ENCODE results near the gene GALNT6.
"Not testable (repeated sequence)": the region's sequence is repeated elsewhere in the genome, so short reads cannot be mapped to it uniquely, and the experiment has no call there.

Gene GALNT6

GRCh38 chr12:51357374-51358047 lies 33.7 kb downstream of the GALNT6 start:
- DNase-seq (ENCODE audit: low read depth), result no peak

GRCh38 chr12:51351913-51352532 lies 39.2 kb downstream of the GALNT6 start:
- DNase-seq (ENCODE audit: low read depth), result peak; percentile 45

GRCh38 chr12:51349026-51349425 lies 42.2 kb downstream of the GALNT6 start:
- no peak for DNase-seq (ENCODE audit: low read depth)

DNA sequence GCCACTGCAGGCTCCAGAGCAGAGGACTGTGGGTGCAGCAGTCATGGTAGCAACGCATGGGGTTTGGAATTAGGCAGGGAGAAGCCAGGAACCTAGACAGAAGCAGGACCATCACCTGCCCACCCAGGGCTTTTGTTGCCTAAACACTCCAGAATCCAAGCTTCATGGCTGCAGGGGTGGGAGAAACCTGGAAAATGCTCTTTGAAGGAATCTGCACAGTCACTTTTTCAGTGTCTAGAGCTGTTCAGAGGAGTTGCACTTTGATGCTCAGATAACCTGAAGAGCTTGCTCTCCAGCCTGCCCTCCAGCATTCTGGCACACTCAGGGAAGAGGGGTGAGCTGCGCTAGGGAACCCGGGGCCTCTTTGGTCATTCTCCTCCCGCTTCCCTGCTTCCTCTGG lies 43.1 kb downstream of the GALNT6 start:
- no peak for DNase-seq (ENCODE audit: low read depth)

DNA sequence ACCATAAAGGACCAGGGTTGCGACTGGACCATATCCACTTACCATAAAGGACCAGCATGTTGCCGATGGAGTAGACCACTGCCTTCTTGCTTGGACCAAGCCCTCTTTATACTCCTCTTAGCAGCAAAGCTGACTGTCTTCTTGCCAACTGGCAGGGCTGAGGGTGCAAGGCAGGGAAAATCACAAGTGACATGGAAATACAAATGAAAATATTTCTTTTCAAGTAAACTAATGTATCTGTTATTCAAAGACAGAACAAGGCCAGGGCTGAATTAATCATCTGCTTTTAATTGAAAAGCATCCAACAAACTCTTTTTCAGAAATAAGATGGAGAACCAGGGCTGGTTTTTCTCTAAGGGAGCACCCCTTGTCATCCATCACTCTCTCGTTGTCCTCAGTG lies 44.6 kb downstream of the GALNT6 start, which contains the start of gene CELA1:
Gene CELA1 (minus strand): TSS at position 99 of the 400 bp plus-strand sequence. CDS start 41 bp downstream, at position 58.
- DNase-seq (ENCODE audit: low read depth), result no peak

DNA sequence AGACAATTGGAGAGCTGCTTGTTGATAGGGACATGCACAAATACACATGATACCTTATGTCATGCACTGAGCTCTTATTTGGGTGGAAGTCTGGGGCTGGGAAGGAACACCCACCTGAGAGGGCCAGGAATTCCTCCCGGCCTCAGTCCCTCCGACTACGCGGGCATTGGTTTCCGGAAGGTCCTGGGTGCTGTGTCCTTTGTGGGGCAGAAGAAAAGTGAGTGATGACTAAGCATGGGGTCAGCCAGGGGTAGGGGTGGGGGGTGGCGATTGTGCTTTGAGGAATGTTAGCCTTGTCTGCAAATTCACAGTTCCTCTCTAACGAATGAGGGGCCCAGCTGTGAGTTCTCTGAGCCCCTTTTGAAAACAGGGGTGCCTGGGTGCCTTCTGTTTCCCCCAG lies 45.5 kb downstream of the GALNT6 start:
- DNase-seq (ENCODE audit: low read depth), result no peak

GRCh38 chr12:51343201-51343600 lies 48.0 kb downstream of the GALNT6 start:
- DNase-seq (ENCODE audit: low read depth), result no peak

- no peak for DNase-seq (ENCODE audit: low read depth)
Measured at GRCh38 chr12:51342416-51342815, 48.8 kb downstream of the GALNT6 start.

DNA sequence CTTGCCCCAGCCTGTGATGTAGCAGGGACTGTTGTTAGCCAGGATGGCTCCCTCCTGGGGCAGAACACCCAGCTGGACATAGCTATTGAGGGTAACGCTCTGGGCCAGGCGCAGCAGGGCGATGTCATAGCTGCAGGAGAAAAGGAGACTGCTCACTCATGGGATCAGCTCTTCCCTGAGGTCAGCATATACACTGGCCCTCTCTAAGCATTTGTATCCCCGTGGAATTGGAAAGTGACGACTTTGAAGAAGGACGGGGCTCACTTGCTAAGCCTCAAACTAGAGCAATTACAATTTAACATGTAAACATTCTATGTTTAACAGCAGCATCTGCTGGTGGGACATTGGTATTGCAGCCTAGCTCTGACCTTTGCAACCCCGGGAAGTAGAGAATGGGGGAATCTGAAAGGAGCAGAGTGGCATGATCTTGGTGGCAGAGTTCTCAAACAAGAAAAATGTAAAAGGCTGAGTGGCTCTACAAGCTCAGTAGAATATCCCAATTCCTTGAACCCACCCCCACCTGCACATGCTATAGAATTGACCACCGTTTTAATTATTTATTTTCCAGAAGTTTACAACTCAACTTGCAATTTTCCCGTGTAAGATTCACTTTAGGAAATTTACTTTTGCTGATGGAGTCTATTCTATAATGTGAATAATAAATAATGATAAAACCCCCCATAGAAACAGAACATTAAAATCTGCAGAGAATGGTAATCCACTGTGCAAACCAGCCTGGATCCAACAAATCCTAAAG lies 49.8 kb downstream of the GALNT6 start:
- no peak for DNase-seq (ENCODE audit: low read depth)

GRCh38 chr12:51339750-51340149 lies 51.5 kb downstream of the GALNT6 start:
- no peak for DNase-seq (ENCODE audit: low read depth)

DNA sequence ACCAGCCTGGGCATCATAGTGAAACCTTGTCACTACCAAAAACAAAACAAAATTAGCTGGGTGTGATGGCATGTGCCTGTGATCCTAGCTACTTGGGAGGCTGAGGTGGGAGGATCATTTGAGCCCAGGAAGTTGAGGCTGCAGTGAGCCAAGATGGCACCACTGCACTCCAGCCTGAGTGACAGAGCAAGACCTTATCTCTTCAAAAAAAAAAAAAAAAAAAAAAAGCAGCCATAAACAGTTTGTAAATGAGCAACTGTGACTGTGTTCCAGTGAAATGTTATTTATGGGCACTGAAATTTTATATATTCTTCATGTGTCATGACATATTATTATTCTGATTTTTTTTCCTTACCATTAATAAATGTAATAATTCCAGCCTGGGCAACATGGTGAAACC lies 53.9 kb downstream of the GALNT6 start:
- not testable (repeated sequence) for DNase-seq (ENCODE audit: low read depth)

DNA sequence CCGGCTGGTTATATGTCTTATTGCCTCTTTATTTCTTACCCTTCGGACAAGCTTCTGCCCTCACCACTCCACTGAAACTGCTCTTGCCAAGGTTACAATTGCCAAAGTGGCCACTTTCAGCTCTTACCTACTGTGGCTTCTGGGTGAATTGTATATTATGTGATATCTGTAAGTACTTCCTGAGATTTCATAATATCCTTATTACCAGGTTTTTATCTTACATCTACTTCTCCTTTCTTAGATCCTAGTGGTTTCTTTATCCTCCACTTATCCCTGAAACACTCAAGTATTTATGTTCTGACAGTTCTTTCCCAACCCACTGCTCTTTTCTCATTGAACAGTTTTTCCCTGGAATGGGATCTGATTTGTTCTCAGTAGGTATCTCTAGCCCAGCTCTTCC lies 55.3 kb downstream of the GALNT6 start:
- no peak for DNase-seq (ENCODE audit: low read depth)

DNA sequence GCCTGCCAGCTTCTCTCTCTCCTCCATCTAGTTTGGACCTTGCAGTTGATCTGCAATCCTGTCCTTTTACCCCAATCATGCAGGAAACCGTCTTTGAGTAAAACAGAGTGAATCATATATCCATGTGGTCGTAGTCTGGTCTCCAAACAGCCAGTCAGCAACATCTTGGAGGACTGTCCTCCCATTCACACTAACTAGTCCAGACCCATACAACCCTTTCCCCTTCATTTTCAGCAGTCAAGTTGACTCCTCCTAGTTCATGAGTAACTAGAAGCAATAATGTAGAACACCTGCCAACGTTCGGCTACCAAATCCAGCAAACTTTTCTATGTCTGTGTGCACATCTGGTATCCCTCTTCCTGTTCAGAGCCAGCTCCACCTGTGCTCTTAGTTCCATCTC lies 56.4 kb downstream of the GALNT6 start:
- no peak for DNase-seq (ENCODE audit: low read depth)

DNA sequence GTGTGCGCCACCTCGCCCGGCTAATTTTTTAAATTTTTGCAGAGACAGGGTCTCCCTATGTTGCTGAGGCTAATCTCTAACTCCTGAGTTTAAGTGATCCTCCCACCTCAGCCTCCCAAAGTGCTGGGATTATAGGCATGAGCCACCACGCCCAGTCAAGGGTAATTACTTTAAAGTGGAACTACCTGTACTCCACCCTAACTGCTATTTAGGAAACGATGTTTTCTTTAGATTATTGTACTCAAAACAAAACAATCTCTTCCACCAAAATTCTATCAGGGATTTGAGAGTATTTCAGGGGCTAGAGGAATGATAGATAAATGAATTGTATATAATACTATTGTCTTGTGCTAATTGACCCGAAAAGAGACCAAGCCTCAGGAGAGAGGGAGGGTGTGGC lies 57.7 kb downstream of the GALNT6 start:
- DNase-seq (ENCODE audit: low read depth), result no peak

- no peak for DNase-seq (ENCODE audit: low read depth)
Measured at GRCh38 chr12:51330186-51330585, 61.0 kb downstream of the GALNT6 start.

- no peak for DNase-seq (ENCODE audit: low read depth)
Measured at GRCh38 chr12:51329742-51330141, 61.5 kb downstream of the GALNT6 start.

- no peak for DNase-seq (ENCODE audit: low read depth)
Measured at GRCh38 chr12:51328587-51328986, 62.6 kb downstream of the GALNT6 start.

GRCh38 chr12:51326698-51327439 lies 64.3 kb downstream of the GALNT6 start:
- DNase-seq (ENCODE audit: low read depth), result peak; percentile 74

DNA sequence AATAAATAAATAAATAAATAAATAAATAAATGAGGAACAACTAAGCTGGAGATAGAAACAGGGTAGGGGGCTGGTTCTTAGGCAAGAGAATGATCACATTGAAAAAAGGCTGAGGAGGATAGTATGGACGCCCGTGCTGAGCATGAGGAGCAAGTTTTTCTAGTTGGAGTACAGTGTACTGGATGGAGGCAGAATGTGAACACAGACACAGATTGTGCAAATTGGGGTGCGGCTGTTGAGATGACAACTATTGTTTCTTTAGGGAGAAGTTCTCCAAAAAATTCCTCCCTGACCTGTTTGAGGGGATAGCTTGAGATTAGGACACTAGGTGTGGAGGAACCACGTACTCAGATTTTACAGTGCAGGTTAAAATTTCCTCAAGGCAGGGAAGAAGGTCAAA lies 66.3 kb downstream of the GALNT6 start:
- no peak for DNase-seq (ENCODE audit: low read depth)

DNA sequence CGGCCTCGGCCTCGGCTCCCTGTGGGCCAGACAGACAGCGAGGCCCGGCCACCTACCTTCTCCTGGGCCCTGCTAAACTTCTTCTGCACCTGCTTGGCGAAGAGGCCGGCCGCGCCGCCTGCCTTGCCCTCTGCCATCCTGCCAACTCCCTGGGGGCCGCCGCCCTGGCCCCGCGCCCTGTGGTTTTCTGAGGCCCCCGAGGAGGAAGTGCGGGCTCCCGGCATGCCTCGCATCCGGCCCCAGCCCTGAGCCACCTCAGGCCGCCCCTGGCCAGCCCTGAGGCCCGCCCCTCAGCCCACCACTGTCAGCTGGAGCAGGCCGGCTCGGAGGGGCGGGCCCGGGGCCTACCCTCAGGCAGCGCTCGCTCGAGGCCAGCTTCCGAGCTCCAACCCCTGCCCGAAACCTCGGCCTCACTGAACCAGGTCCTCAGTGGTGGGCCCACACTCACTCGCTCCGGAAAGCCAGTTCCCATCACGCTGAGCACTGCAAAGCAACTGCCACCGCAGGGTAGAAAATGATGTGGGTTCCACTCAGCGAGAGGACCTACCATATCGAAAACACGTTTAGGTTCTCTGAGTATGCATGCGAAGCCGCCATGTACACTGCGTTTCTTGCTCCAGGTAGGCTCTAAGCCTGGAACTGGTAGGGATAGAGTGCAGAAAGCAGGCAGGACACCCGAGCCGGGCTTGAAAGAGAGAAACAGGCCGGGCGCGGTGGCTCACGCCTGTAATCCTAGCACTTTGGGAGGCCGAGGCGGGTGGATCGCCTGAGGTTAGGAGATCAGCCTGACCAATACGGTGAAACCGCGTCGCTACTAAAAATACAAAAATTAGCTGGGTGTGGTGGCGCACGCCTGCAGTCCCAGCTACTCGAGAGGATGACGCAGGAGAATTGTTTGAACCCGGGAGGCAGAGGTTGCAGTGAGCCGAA lies 67.0 kb downstream of the GALNT6 start, which contains the start of gene BIN2:
Gene BIN2 (minus strand): TSS at position 209 of the 930 bp plus-strand sequence. CDS start 72 bp downstream, at position 137.
- DNase-seq (ENCODE audit: low read depth), result no peak

DNA sequence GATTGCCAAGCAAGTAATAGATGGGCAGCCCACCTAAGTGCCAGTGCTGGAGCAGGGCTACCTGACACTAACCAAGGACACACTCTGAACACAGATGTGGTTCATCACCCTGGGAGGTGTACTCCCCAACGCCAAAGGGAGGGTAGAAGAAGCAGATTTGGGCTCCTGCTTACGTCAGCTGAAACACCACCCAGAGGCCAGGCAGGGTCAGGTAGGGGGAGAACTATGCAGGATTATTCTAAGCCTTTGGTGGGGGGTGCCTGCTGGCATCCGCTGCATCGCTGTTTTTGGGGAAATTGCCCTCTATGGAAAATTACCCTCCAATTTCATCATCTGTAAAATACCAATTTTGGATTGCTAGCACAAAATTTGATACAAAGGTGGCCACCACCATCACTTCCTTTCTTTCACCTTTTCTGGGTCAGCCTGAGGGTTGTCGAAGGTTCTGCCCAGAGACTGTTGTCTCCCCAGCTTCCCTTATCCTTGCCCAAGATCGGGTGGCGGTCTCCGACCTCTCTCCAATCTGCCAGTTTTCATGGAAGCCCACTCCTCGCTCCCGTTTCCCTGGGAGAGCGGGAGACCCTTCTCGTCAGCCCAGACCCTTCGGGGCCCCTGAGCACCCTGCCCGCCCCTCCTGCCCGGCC lies 67.8 kb downstream of the GALNT6 start:
- DNase-seq (ENCODE audit: low read depth), result no peak

Measured in stromal cell of bone marrow (primary cell).